Measurements from ENCODE around the gene AKNA. TPM values are rescaled to one million over a fixed set of nuclear protein-coding genes. Genes with fewer than 3 reads are reported as not detected.

The AKNA gene
- polyA plus RNA-seq, 4 donors, result 3.4 to 22.0 (median 12.8) TPM

DNA sequence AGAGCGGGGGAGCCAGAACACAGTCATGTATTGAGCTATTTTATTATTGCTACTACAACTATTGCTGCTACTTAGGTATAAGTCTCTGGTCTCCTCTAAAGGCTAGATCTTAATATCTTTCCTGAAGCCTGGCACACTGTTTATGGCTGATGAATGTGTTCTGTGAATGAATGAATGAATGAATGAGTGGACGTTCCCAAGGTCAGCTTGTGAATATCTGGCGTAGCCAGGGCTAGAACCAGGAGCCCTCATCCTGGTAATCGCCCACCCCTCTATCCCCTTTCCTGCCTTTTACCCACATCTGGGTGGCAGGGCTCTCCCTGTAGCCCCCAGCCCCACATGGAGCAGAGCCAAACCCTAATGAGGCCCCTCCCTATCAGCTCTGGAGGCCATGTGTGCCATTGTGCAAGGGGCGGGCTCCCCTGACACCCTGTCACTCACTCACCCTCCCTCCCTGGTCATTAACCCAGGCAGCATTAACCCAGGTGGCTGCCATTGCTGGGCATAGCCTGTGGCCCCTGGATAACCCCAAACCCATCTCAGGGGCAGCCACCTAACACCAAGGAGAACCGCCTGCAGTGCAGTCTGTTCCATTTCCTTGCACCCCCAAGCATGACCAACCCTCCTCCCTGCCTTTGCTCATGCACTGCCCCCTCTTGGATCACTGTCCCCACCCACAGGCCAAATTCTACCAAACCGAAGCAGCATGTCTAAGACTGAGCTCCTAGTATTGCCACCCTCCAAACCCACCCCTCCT is 2.0 kb upstream of the AKNA start:
- WGBS, 3 donors, result 67 to 77% (median 74%) methylated on average over 7 of the region's 7 CpGs
- Histone ChIP-seq H3K4me1 (ENCODE audit: control insufficient read depth in 3 of 3, insufficient read depth in 2 of 3, low read depth in 1 of 3, low read length in 2 of 3) (peaks cover 0 to 51% (median 9%) of the 10 kb centered on the region in 3 donors), H3K9me3 (ENCODE audit: control insufficient read depth in 2 of 2, insufficient read depth in 1 of 2, low read depth in 1 of 2, low read length in 1 of 2) (no peaks in the 10 kb centered on the region), H3K27ac (ENCODE audit: low read depth in 1 of 3, low read length in 2 of 3) (peak overlapping the region in 1 of 3 donors; percentile 83), H3K4me3 (ENCODE audit: low read depth in 1 of 3, low read length in 3 of 3) (no peak overlapping the region), H3K27me3 (ENCODE audit: control insufficient read depth in 3 of 3, insufficient read depth in 3 of 3, low read length in 3 of 3) (no peaks in the 10 kb centered on the region), H3K36me3 (ENCODE audit: control insufficient read depth in 3 of 3, insufficient read depth in 2 of 3, low read depth in 1 of 3, low read length in 3 of 3) (peaks cover 0 to 8% (median 0%) of the 10 kb centered on the region in 3 donors)
- DNase-seq (no peak), FAIRE-seq (no peak)

DNA sequence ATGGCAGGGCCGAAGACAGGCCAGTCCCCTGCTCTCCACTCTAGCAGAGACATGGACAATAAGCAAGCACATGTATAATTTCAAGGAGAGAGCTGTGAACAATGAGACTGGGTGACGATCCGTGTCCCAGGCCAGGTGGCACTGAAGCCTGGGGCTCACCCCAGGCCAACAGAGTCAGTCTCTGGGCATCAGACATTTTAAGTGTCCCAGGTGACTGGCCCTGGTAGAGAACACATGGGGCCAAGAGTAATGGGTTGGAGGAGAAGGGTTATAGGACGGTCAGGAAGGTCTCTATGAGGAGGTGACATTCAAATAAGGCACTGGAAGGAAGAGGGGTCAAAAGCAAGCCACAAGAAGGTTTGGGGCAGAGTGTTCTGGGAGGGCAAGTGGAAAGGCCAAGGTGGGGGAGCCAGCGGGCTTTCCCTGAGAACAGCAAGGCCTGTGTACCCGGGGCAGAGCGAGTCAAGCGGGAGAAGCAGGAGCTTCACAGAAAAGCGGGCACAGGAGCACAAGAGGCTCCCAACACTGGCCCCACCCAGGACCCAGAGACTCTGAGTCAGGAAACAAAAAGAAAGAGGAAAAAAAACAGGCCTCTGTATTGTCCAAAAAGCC is 1.1 kb upstream of the AKNA start:
- no peaks in the 10 kb centered on the region for H3K27me3 ChIP-seq (ENCODE audit: control insufficient read depth in 3 of 3, insufficient read depth in 3 of 3, low read length in 3 of 3)
- DNase-seq, result no peak
- no peaks in the 10 kb centered on the region for H3K9me3 ChIP-seq (ENCODE audit: control insufficient read depth in 2 of 2, insufficient read depth in 1 of 2, low read depth in 1 of 2, low read length in 1 of 2)
- WGBS, 3 donors, result 65 to 80% (median 75%) methylated on average over 8 to 9 of the region's 9 CpGs
- peaks cover 0 to 9% (median 0%) of the 10 kb centered on the region in 3 donors for H3K36me3 ChIP-seq (ENCODE audit: control insufficient read depth in 3 of 3, insufficient read depth in 2 of 3, low read depth in 1 of 3, low read length in 3 of 3)
- H3K27ac ChIP-seq (ENCODE audit: low read depth in 1 of 3, low read length in 2 of 3), result peak overlapping the region in 2 of 3 donors; percentile 66 to 83
- H3K4me3 ChIP-seq (ENCODE audit: low read depth in 1 of 3, low read length in 3 of 3), result peak overlapping the region in 1 of 3 donors; percentile 64
- H3K4me1 ChIP-seq (ENCODE audit: control insufficient read depth in 3 of 3, insufficient read depth in 2 of 3, low read depth in 1 of 3, low read length in 2 of 3), result peaks cover 0 to 51% (median 9%) of the 10 kb centered on the region in 3 donors
- FAIRE-seq, result no peak

GRCh38 chr9:114388357-114388682 is 538 bp upstream of the AKNA start:
- FAIRE-seq, result no peak
- H3K27me3 ChIP-seq (ENCODE audit: control insufficient read depth in 3 of 3, insufficient read depth in 3 of 3, low read length in 3 of 3), result no peaks in the 10 kb centered on the region
- no peaks in the 10 kb centered on the region for H3K9me3 ChIP-seq (ENCODE audit: control insufficient read depth in 2 of 2, insufficient read depth in 1 of 2, low read depth in 1 of 2, low read length in 1 of 2)
- H3K4me1 ChIP-seq (ENCODE audit: control insufficient read depth in 3 of 3, insufficient read depth in 2 of 3, low read depth in 1 of 3, low read length in 2 of 3), result peaks cover 0 to 52% (median 9%) of the 10 kb centered on the region in 3 donors
- peak overlapping the region; percentile 66 to 83 (median 77) for H3K27ac ChIP-seq (ENCODE audit: low read depth in 1 of 3, low read length in 2 of 3)
- H3K4me3 ChIP-seq (ENCODE audit: low read depth in 1 of 3, low read length in 3 of 3), result peak overlapping the region in 2 of 3 donors; percentile 45 to 64
- no peak for DNase-seq
- peaks cover 0 to 13% (median 0%) of the 10 kb centered on the region in 3 donors for H3K36me3 ChIP-seq (ENCODE audit: control insufficient read depth in 3 of 3, insufficient read depth in 2 of 3, low read depth in 1 of 3, low read length in 3 of 3)
- 57 to 84% (median 63%) methylated on average over 9 of the region's 9 CpGs for WGBS, 3 donors

GRCh38 chr9:114386886-114387679 is 699 bp downstream of the AKNA start:
- peak; percentile 77 to 81 for DNase-seq

DNA sequence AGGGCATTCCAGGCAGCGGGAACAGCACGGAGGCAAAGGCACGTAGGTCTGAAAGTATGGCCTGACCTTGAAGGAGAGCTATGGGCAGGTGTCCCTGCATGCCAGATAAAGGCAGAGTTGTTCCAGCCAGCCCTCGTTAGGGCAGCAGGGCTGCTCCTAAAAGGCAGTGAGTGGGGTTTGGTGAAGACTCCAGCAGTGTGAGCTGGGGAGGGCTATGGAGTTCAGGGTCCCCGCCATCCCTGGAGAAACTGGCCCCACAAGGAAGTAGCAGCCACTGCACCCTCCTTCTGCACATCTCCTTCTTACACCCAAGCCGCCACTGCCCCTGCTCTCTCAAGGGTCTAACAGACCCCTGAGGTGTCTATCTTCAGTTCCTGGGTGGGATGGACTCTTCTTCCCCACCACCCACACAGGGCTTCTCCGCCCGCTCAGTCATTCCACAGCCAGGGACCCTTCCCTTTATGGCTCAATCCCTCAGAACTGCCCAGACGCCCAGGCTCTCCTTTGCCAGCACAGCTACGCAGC is 1.4 kb downstream of the AKNA start:
- Histone ChIP-seq H3K9me3 (ENCODE audit: control insufficient read depth in 2 of 2, insufficient read depth in 1 of 2, low read depth in 1 of 2, low read length in 1 of 2) (no peaks in the 10 kb centered on the region), H3K27me3 (ENCODE audit: control insufficient read depth in 3 of 3, insufficient read depth in 3 of 3, low read length in 3 of 3) (no peaks in the 10 kb centered on the region), H3K36me3 (ENCODE audit: control insufficient read depth in 3 of 3, insufficient read depth in 2 of 3, low read depth in 1 of 3, low read length in 3 of 3) (peaks cover 0 to 25% (median 0%) of the 10 kb centered on the region in 3 donors), H3K4me3 (ENCODE audit: low read depth in 1 of 3, low read length in 3 of 3) (peak overlapping the region; percentile 45 to 89 (median 64)), H3K27ac (ENCODE audit: low read depth in 1 of 3, low read length in 2 of 3) (peak overlapping the region; percentile 66 to 83 (median 77)), H3K4me1 (ENCODE audit: control insufficient read depth in 3 of 3, insufficient read depth in 2 of 3, low read depth in 1 of 3, low read length in 2 of 3) (peaks cover 0 to 43% (median 12%) of the 10 kb centered on the region in 3 donors)
- 22 to 29% (median 24%) methylated on average over 9 to 10 of the region's 10 CpGs for WGBS, 3 donors
- no peak for FAIRE-seq
- DNase-seq, result peak; percentile 27 to 37

More at GRCh38 chr9:114386886-114387679, 699 bp downstream of the AKNA start:
- WGBS, 3 donors, result 8 to 11% (median 10%) methylated on average over 15 to 18 of the region's 18 CpGs
- peak overlapping the region; percentile 66 to 83 (median 77) for H3K27ac ChIP-seq (ENCODE audit: low read depth in 1 of 3, low read length in 2 of 3)
- FAIRE-seq, result no peak
- H3K36me3 ChIP-seq (ENCODE audit: control insufficient read depth in 3 of 3, insufficient read depth in 2 of 3, low read depth in 1 of 3, low read length in 3 of 3), result peaks cover 0 to 21% (median 0%) of the 10 kb centered on the region in 3 donors
- H3K4me3 ChIP-seq (ENCODE audit: low read depth in 1 of 3, low read length in 3 of 3), result peak overlapping the region; percentile 45 to 89 (median 64)
- H3K4me1 ChIP-seq (ENCODE audit: control insufficient read depth in 3 of 3, insufficient read depth in 2 of 3, low read depth in 1 of 3, low read length in 2 of 3), result peaks cover 0 to 46% (median 12%) of the 10 kb centered on the region in 3 donors
- H3K9me3 ChIP-seq (ENCODE audit: control insufficient read depth in 2 of 2, insufficient read depth in 1 of 2, low read depth in 1 of 2, low read length in 1 of 2), result no peaks in the 10 kb centered on the region
- no peaks in the 10 kb centered on the region for H3K27me3 ChIP-seq (ENCODE audit: control insufficient read depth in 3 of 3, insufficient read depth in 3 of 3, low read length in 3 of 3)

GRCh38 chr9:114385397-114386181 is 2.2 kb downstream of the AKNA start:
- WGBS, 3 donors, result 30 to 41% (median 40%) methylated on average over 11 of the region's 11 CpGs
- FAIRE-seq, result no peak
- peak overlapping the region in 2 of 3 donors; percentile 45 to 64 for H3K4me3 ChIP-seq (ENCODE audit: low read depth in 1 of 3, low read length in 3 of 3)

DNA sequence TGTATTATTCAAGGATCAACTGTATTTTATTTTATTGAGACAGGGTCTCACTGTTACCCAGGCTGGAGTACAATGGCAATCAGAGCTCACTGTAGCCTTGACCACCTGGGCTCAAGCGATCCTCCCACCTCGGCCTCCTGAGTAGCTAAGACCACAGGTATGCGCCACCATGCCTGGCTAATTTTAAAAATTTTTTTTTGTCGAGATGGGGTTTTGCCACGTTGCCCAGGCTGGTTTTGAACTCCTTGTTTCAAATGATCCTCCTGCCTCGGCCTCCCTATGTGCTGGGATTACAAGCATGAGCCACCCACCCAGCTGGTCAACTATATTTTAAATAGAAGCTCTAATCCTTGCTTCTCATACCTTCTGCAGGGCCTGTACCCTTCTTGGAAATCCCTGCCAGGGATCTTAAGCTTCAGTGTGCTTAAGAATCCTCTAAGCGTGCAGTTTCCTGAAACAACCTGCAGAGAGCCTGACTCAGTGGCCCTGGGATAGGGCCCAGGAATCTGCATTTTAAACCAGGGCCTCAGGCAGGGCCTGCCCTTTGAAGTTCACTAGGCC is 2.9 kb downstream of the AKNA start:
- Histone ChIP-seq H3K27me3 (ENCODE audit: control insufficient read depth in 3 of 3, insufficient read depth in 3 of 3, low read length in 3 of 3) (no peaks in the 10 kb centered on the region), H3K4me1 (ENCODE audit: control insufficient read depth in 3 of 3, insufficient read depth in 2 of 3, low read depth in 1 of 3, low read length in 2 of 3) (peaks cover 0 to 38% (median 9%) of the 10 kb centered on the region in 3 donors), H3K36me3 (ENCODE audit: control insufficient read depth in 3 of 3, insufficient read depth in 2 of 3, low read depth in 1 of 3, low read length in 3 of 3) (peaks cover 0 to 33% (median 0%) of the 10 kb centered on the region in 3 donors), H3K27ac (ENCODE audit: low read depth in 1 of 3, low read length in 2 of 3) (peak overlapping the region; percentile 2 to 94 (median 63)), H3K4me3 (ENCODE audit: low read depth in 1 of 3, low read length in 3 of 3) (peak overlapping the region in 1 of 3 donors; percentile 6), H3K9me3 (ENCODE audit: control insufficient read depth in 2 of 2, insufficient read depth in 1 of 2, low read depth in 1 of 2, low read length in 1 of 2) (no peaks in the 10 kb centered on the region)
- WGBS, 3 donors, result 69 to 83% (median 69%) methylated on average over 7 of the region's 7 CpGs
- FAIRE-seq (no peak), DNase-seq (no peak)

More at GRCh38 chr9:114385397-114386181, 2.2 kb downstream of the AKNA start:
- DNase-seq, result peak; percentile 70 to 77
- H3K27ac ChIP-seq (ENCODE audit: low read depth in 1 of 3, low read length in 2 of 3), result peak overlapping the region; percentile 63 to 94 (median 66)
- no peaks in the 10 kb centered on the region for H3K27me3 ChIP-seq (ENCODE audit: control insufficient read depth in 3 of 3, insufficient read depth in 3 of 3, low read length in 3 of 3)
- H3K4me1 ChIP-seq (ENCODE audit: control insufficient read depth in 3 of 3, insufficient read depth in 2 of 3, low read depth in 1 of 3, low read length in 2 of 3), result peaks cover 0 to 39% (median 12%) of the 10 kb centered on the region in 3 donors
- no peaks in the 10 kb centered on the region for H3K9me3 ChIP-seq (ENCODE audit: control insufficient read depth in 2 of 2, insufficient read depth in 1 of 2, low read depth in 1 of 2, low read length in 1 of 2)
- H3K36me3 ChIP-seq (ENCODE audit: control insufficient read depth in 3 of 3, insufficient read depth in 2 of 3, low read depth in 1 of 3, low read length in 3 of 3), result peaks cover 0 to 32% (median 0%) of the 10 kb centered on the region in 3 donors
